ENCODE measurements around the gene CIZ1. TPM values are rescaled to one million over a fixed set of nuclear protein-coding genes. Genes with fewer than 3 reads are reported as not detected.

CIZ1 gene
- total and polyA plus RNA-seq, 2 of the 13 experiments (the other 11 are each of a cell fraction or from before 2014, with no cell fraction given): 30.6 to 50.3 TPM

- TF ChIP-seq AHDC1 (CRISPR knock-in tag; IDR thresholded peaks at IDR 0.05; ENCODE audit: borderline replicate concordance) (no peak), ZNF776 (CRISPR knock-in tag; IDR thresholded peaks at IDR 0.05) (0 out of 2 replicates have a peak, but pooled peaks have one; percentile 11), HDAC1 (CRISPR knock-in tag; IDR thresholded peaks at IDR 0.05) (peak; percentile 50; the same call in 1 of the 2 replicates), PHF21A (CRISPR knock-in tag; IDR thresholded peaks at IDR 0.05) (no peak), MEIS2 (CRISPR knock-in tag; IDR thresholded peaks at IDR 0.05) (peak; percentile 12; the same call in 1 of the 2 replicates), ZNF841 (CRISPR knock-in tag; IDR thresholded peaks at IDR 0.05; ENCODE audit: borderline replicate concordance) (no peak), ZFP37 (CRISPR knock-in tag; IDR thresholded peaks at IDR 0.05; ENCODE audit: borderline replicate concordance) (no peak), HNF1B (CRISPR knock-in tag; IDR thresholded peaks at IDR 0.05) (0 out of 2 replicates have a peak, but pooled peaks have one; percentile 18), ZNF224 (CRISPR knock-in tag; IDR thresholded peaks at IDR 0.05) (0 out of 2 replicates have a peak, but pooled peaks have one; percentile 2), SAFB2 (CRISPR knock-in tag; IDR thresholded peaks at IDR 0.05; ENCODE audit: borderline replicate concordance, low read depth) (0 out of 2 replicates have a peak, but pooled peaks have one; percentile 27), ZNF572 (CRISPR knock-in tag; IDR thresholded peaks at IDR 0.05) (no peak), ZSCAN5A (CRISPR knock-in tag; IDR thresholded peaks at IDR 0.05; ENCODE audit: borderline replicate concordance) (0 out of 2 replicates have a peak, but pooled peaks have one; percentile 19), ZNF709 (CRISPR knock-in tag; IDR thresholded peaks at IDR 0.05) (peak; percentile 4; the same call in 1 of the 2 replicates), UBTF (CRISPR knock-in tag; IDR thresholded peaks at IDR 0.05) (peak; percentile 11; the same call in 1 of the 2 replicates), ZFP1 (CRISPR knock-in tag; IDR thresholded peaks at IDR 0.05) (no peak), ZNF18 (CRISPR knock-in tag; IDR thresholded peaks at IDR 0.05; ENCODE audit: insufficient replicate concordance) (no peak), MAFG (CRISPR knock-in tag; IDR thresholded peaks at IDR 0.05) (0 out of 2 replicates have a peak, but pooled peaks have one; percentile 38)
Observed at GRCh38 chr9:128160603-128160987, 30.8 kb downstream of the CIZ1 start (continued).

Data from HepG2 (cell line).